Lower lobe of right lung (tissue), 2 donors: ENCODE data around the gene SLC66A1. TPM values are rescaled to one million over a fixed set of nuclear protein-coding genes. Genes with fewer than 3 reads are reported as not detected.

ENCODE experiments used
- ATAC-seq, 2 donors: fragments of 200-7000 bp; cut with Tn5 transposase; one replicate each; pipeline ENCODE4 v1.9.1; 2020 to 2022; ENCODE audit warnings: mild to moderate bottlenecking in 2 of 2, moderate library complexity in 2 of 2
- DNase-seq: peaks from one replicate; pipeline ENCODE4 v3.0.0-alpha.2; 2020
- H3K27ac ChIP-seq: fragments of 200-600 bp; one replicate; pipeline ENCODE4 v1.8.0; 2022
- H3K27me3 ChIP-seq: fragments of 200-600 bp; one replicate; pipeline ENCODE4 v1.8.0; 2022; ENCODE audit warnings: low read depth
- H3K36me3 ChIP-seq: fragments of 200-600 bp; one replicate; pipeline ENCODE4 v1.8.0; 2022; ENCODE audit warnings: mild to moderate bottlenecking
- H3K4me1 ChIP-seq: fragments of 200-600 bp; one replicate; pipeline ENCODE4 v1.8.0; 2022
- H3K4me3 ChIP-seq: fragments of 200-600 bp; one replicate; pipeline ENCODE4 v1.8.0; 2022; ENCODE audit warnings: mild to moderate bottlenecking
- H3K9me3 ChIP-seq: fragments of 200-600 bp; one replicate; pipeline ENCODE4 v1.8.0; 2022
- CTCF ChIP-seq: fragments of 200-600 bp; IDR thresholded peaks from one replicate; pipeline ENCODE4 v1.8.0; 2022; ENCODE audit warnings: antibody characterized with exemption, mild to moderate bottlenecking
- intact Hi-C: fragments of 100-400 bp; cut with DNase I; formaldehyde crosslinking; loops from one replicate; pipeline ENCODE4 v1.11.0; 2022
- total RNA-seq: library from RNA; stranded (reverse); fragmentation: NEBNext Ultra II Directional; extraction: Animal tissue kit (Norgen Biotek cat#: 25700); gene quantifications from one replicate; pipeline ENCODE4 v1.2.1, GENCODE V29; 2021
- donor health status: DM: no; HTN: yes; CAD: no; lungs with severe emphysema.

The SLC66A1 gene
- total RNA-seq, 1 donor from 2014 or later = 15.4 TPM

DNA sequence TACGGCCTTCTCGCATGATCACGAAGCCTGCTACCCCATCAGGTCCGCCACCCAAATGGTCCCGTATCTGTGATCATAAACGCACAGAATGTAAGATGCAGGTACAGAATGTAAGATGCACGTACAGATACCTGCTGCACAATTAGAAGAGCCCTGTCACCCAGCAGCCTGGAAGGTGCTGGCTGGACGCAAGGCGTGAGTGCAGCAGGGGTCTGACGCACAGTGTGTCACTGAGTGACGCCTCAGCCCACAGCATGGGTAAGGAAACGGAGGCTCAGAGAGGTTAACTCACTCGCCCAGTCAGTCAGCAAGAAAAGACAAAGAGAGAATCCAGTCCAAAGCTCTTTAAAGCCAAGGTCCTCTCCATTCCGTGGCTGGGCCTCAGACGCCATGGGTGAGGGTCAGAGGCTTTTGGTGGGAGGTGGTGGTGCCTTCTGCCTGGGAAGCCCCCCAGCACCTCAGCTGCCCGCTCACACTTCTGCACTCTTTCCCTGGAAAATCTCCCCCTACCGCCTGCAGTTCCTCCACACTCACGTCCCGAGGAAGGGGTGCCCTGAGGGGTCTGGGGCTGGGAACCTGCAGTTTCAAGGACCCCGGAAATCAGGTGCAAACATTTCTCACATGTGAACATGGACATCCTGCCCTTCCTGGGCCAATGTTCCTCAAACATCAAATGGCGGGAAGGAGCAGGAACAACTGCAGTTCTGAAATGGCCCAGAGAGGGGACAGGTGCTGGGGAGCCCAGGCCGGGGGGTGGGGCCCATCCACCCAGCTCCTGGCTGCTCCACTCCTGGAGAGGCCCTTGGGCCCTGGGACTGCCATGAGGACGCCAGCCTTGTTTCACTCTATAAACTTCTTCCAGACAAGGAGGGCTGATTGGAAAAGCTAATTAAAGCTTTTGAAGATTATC is 59.4 kb downstream of the SLC66A1 start:
- Histone ChIP-seq H3K27ac (peak overlapping the region; percentile 85), H3K4me3 (no peak overlapping the region), H3K9me3 (no peaks in the 10 kb centered on the region), H3K36me3 (peaks cover 44% of the 10 kb centered on the region), H3K27me3 (no peaks in the 10 kb centered on the region), H3K4me1 (peaks cover 76% of the 10 kb centered on the region)
- DNase-seq (no peak), ATAC-seq (no peak)
- intact Hi-C loops = no loop called here
- no peak for TF ChIP-seq CTCF

- H3K27ac ChIP-seq = no peak overlapping the region
- no peak for DNase-seq
- intact Hi-C loops = no loop called here
- no peak for ATAC-seq
- H3K27me3 ChIP-seq = no peaks in the 10 kb centered on the region
- peaks cover 71% of the 10 kb centered on the region for H3K4me1 ChIP-seq
- H3K4me3 ChIP-seq = no peak overlapping the region
- no peak for TF ChIP-seq CTCF
- H3K9me3 ChIP-seq = no peaks in the 10 kb centered on the region
- H3K36me3 ChIP-seq = peaks cover 50% of the 10 kb centered on the region
Measured at GRCh38 chr1:19372136-19372514, 60.0 kb downstream of the SLC66A1 start.

DNA sequence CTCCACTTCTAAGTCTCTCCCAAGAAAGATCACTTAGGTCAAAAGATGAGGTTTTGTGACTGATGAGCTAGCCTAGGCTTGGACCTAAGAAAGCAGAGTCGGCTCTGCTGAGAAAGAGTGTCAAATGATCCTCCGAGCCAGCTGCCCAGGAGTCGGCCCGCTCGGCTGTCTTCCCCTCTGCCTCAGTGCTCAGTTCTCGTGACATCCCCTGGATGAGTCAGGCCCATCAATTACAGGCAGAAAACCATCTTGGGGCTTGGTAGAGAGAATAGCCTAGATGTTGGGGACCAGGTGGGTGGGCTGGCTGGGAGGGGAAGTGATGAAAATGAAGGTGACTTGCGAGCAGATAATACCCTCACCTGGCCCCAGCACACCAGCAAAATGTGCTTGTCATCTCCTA is 60.5 kb downstream of the SLC66A1 start:
- Histone ChIP-seq H3K4me3 (no peak overlapping the region), H3K27me3 (no peaks in the 10 kb centered on the region), H3K36me3 (peaks cover 55% of the 10 kb centered on the region), H3K9me3 (no peaks in the 10 kb centered on the region), H3K4me1 (peaks cover 66% of the 10 kb centered on the region), H3K27ac (peak overlapping the region; percentile 25)
- ATAC-seq (no peak), DNase-seq (no peak)
- intact Hi-C loops = no loop called here
- no peak for TF ChIP-seq CTCF

DNA sequence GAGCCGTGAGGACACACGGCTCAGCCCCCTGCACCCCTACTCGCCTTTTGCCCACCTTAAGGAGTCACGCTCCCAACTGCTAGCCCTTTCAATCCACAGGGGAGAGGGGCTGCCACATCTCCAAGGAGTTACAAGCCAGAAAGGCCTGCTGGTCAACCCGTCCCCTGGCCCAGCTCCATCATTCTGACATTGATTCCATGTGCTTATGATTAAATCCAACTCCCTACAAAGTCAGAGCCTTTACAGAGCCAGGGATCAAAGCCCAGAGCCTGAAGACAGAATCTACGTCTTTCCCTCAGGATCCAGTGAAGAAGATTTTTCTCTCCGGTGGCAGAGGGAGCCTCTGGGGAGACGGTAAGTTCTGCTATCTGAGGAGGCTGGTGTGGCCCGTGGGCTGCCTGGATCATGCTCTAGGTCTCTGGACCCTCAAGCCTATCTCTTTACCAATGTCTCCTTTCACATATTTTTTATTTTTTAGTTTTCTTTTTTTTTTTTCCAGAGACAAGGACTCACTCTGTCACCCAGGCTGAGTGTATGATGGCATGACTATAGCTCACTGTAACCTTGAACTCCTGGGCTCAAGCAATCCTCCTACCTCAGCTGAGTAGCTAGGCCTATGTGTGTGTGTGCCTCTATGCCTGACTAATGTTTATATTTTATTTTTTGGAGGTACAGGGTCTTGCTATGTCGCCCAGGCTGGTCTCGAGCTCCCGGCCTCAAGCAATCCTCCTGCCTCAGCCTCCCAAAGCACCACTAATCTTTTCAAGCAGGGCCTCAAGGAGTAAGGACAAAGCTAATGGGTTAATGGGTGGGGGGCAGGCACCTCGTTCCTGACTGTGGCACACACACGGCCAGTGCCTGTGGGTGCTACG is 61.3 kb downstream of the SLC66A1 start:
- intact Hi-C loops = no loop called here
- Histone ChIP-seq H3K4me3 (no peak overlapping the region), H3K36me3 (peaks cover 63% of the 10 kb centered on the region), H3K4me1 (peaks cover 59% of the 10 kb centered on the region), H3K27ac (peak overlapping the region; percentile 25), H3K9me3 (no peaks in the 10 kb centered on the region), H3K27me3 (no peaks in the 10 kb centered on the region)
- no peak for TF ChIP-seq CTCF
- DNase-seq (no peak), ATAC-seq (no peak)

DNA sequence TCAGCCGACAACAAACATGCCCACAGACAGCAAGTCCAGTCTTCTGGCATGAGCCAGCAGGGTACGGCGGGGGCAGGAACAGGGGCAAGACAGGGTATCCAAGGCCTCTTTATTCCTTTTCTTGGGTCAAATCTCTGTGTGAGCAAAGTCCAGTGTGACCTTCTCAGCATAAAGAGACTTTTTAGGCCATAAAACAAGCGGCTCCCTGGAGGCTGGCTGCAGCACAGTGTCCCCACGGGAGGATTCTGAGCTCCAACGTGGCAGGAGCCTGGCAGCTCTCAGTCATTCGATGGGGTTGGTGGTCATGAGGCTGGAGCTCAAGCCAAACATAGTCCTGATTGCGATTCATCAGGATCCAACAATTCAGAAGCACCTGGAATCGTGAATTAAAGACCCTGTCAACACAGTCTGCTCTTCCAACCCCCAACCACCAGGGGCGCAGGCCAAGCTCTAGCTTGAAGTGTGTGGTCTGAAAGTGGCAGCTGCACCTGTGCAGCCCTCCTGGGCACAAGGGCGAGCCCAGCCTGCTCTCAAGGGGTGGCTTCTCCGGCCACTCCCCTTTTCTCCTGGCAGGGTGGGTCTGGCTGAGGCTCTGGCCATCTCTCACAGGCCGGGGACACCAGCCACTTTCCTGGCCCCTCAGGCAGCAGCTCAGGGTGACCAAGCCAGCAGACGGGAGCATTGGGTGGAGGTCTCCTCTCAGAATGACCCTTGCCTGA is 62.1 kb downstream of the SLC66A1 start:
- peaks cover 68% of the 10 kb centered on the region for H3K36me3 ChIP-seq
- peaks cover 52% of the 10 kb centered on the region for H3K4me1 ChIP-seq
- no peak overlapping the region for H3K27ac ChIP-seq
- ATAC-seq = no peak
- no peaks in the 10 kb centered on the region for H3K27me3 ChIP-seq
- no peak for DNase-seq
- H3K9me3 ChIP-seq = no peaks in the 10 kb centered on the region
- intact Hi-C loops = no loop called here
- H3K4me3 ChIP-seq = no peak overlapping the region
- TF ChIP-seq CTCF = peak; percentile 32
